Measurements from ENCODE around the gene UBB. TPM values are rescaled to one million over a fixed set of nuclear protein-coding genes. Genes with fewer than 3 reads are reported as not detected.

UBB gene
- total RNA-seq, 4 donors from 2014 or later: 426 to 1,167 (median 805) TPM

- WGBS, 2 donors (ENCODE audit: low coverage in 1 of 2): 7 to 25% methylated on average over 10 to 67 of the region's 67 CpGs
- peak overlapping the region; percentile 48 to 79 (median 52) for H3K27ac ChIP-seq
- in situ Hi-C loops (cut with MboI; ENCODE audit: low pct_ligation_motif_present in 1 of 4, low pct_unique_long_range_greater_than_20kb in 1 of 4, low sequenced_read_pairs in 3 of 4) (no loop called here), intact Hi-C loops (cut with DNase I; ENCODE audit: low total_unique reads) (no loop called here)
- H3K27me3 ChIP-seq: peaks cover 10% of the 10 kb centered on the region
- DNase-seq: peak; percentile 49
- H3K36me3 ChIP-seq: no peaks in the 10 kb centered on the region
- TF ChIP-seq POLR2A (IDR thresholded peaks at IDR 0.05) (no peak), EP300 (IDR thresholded peaks at IDR 0.05; ENCODE audit: low read depth) (no peak), POLR2AphosphoS5 (IDR thresholded peaks at IDR 0.05) (peak in 1 of 3 donors; percentile 22), CTCF (IDR thresholded peaks at IDR 0.05) (no peak)
- peaks cover 6 to 21% (median 16%) of the 10 kb centered on the region in 4 donors for H3K4me1 ChIP-seq
- no peaks in the 10 kb centered on the region for H3K9me3 ChIP-seq
- H3K4me3 ChIP-seq: peak overlapping the region; percentile 27 to 62 (median 44)
These were observed 26.1 kb downstream of the UBB start for GRCh38 chr17:16406742-16407674.

- Histone ChIP-seq H3K4me1 (peaks cover 6 to 21% (median 16%) of the 10 kb centered on the region in 4 donors), H3K9me3 (no peaks in the 10 kb centered on the region), H3K4me3 (peak overlapping the region in 1 of 4 donors; percentile 30), H3K36me3 (no peaks in the 10 kb centered on the region), H3K27me3 (peaks cover 10% of the 10 kb centered on the region), H3K27ac (peak overlapping the region; percentile 39 to 79 (median 72))
- 28 to 43% methylated on average over 6 to 14 of the region's 14 CpGs for WGBS, 2 donors (ENCODE audit: low coverage in 1 of 2)
- no peak for TF ChIP-seq POLR2AphosphoS5 (IDR thresholded peaks at IDR 0.05)
- TF ChIP-seq POLR2A (IDR thresholded peaks at IDR 0.05): no peak
- TF ChIP-seq EP300 (IDR thresholded peaks at IDR 0.05; ENCODE audit: low read depth): no peak
- no peak for TF ChIP-seq CTCF (IDR thresholded peaks at IDR 0.05)
- peak; percentile 71 for DNase-seq
- intact Hi-C loops (cut with DNase I; ENCODE audit: low total_unique reads) (no loop called here), in situ Hi-C loops (cut with MboI; ENCODE audit: low pct_ligation_motif_present in 1 of 4, low pct_unique_long_range_greater_than_20kb in 1 of 4, low sequenced_read_pairs in 3 of 4) (no loop called here)
These were observed 27.2 kb downstream of the UBB start for GRCh38 chr17:16407911-16408588.

- in situ Hi-C loops (cut with MboI; ENCODE audit: low pct_ligation_motif_present in 1 of 4, low pct_unique_long_range_greater_than_20kb in 1 of 4, low sequenced_read_pairs in 3 of 4): no loop called here
- WGBS, 2 donors (ENCODE audit: low coverage in 1 of 2): 0 to 39% methylated on average over 1 to 13 of the region's 21 CpGs
- peak; percentile 65 for DNase-seq
These were observed 34.4 kb downstream of the UBB start, which contains the start of gene TRPV2 for GRCh38 chr17:16415031-16415924. TSS of gene TRPV2 (plus strand) at chr17:16415571. CDS start at chr17:16417669, 2,098 bp downstream.

More at GRCh38 chr17:16415031-16415924, 34.4 kb downstream of the UBB start, which contains the start of gene TRPV2:
- Histone ChIP-seq H3K27ac (peak within 1 kb of the TSS; percentile 81 to 83 (median 82)), H3K27me3 (no peaks in the 10 kb centered on the region), H3K4me1 (peaks cover 3 to 33% (median 16%) of the 10 kb centered on the region in 4 donors), H3K4me3 (peak within 1 kb of the TSS; percentile 22 to 48 (median 37)), H3K9me3 (no peaks in the 10 kb centered on the region), H3K36me3 (no peaks in the 10 kb centered on the region)
- intact Hi-C loops (cut with DNase I; ENCODE audit: low total_unique reads): no loop called here
- TF ChIP-seq CTCF (IDR thresholded peaks at IDR 0.05): peak; percentile 34 to 47 (median 39)
- TF ChIP-seq POLR2AphosphoS5 (IDR thresholded peaks at IDR 0.05): no peak
- no peak for TF ChIP-seq EP300 (IDR thresholded peaks at IDR 0.05; ENCODE audit: low read depth)
- no peak for TF ChIP-seq POLR2A (IDR thresholded peaks at IDR 0.05)
